Stimulated activated CD8-positive, alpha-beta memory T cell treated with anti-CD3 and anti-CD28 coated beads, Interleukin-7, amount 100 ng/mL, for 24 hours (primary cell): ENCODE results near the gene CSNK1G3.

ENCODE experiments used
- DNase-seq: peaks from one replicate; pipeline ENCODE4 v3.0.0-alpha.2; 2020; ENCODE audit warnings: low read depth

The CSNK1G3 gene

GRCh38 chr5:123514615-123515355, 2.8 kb downstream of the CSNK1G3 start:
- DNase-seq = no peak

- DNase-seq = no peak
Observed at GRCh38 chr5:123515904-123516303, 3.9 kb downstream of the CSNK1G3 start.

- DNase-seq = no peak
Observed at GRCh38 chr5:123517476-123517875, 5.5 kb downstream of the CSNK1G3 start.

GRCh38 chr5:123518111-123518510, 6.1 kb downstream of the CSNK1G3 start:
- no peak for DNase-seq

GRCh38 chr5:123520677-123521247, 8.8 kb downstream of the CSNK1G3 start:
- DNase-seq = no peak

- DNase-seq = no peak
Observed at GRCh38 chr5:123524146-123524545, 12.2 kb downstream of the CSNK1G3 start.

- DNase-seq = no peak
Observed at GRCh38 chr5:123527190-123527589, 15.2 kb downstream of the CSNK1G3 start.

- no peak for DNase-seq
Observed at GRCh38 chr5:123528065-123528464, 16.1 kb downstream of the CSNK1G3 start.

GRCh38 chr5:123528878-123529277, 16.9 kb downstream of the CSNK1G3 start:
- no peak for DNase-seq

- DNase-seq = no peak
Observed at GRCh38 chr5:123530728-123531127, 18.8 kb downstream of the CSNK1G3 start.

GRCh38 chr5:123535648-123536047, 23.7 kb downstream of the CSNK1G3 start:
- DNase-seq = no peak

- no peak for DNase-seq
Observed at GRCh38 chr5:123537256-123537655, 25.3 kb downstream of the CSNK1G3 start.

GRCh38 chr5:123537845-123538244, 25.9 kb downstream of the CSNK1G3 start:
- DNase-seq = no peak

- DNase-seq = no peak
Observed at GRCh38 chr5:123538670-123539459, 26.9 kb downstream of the CSNK1G3 start.

- no peak for DNase-seq
Observed at GRCh38 chr5:123540534-123540933, 28.6 kb downstream of the CSNK1G3 start.

- DNase-seq = no peak
Observed at GRCh38 chr5:123543438-123543837, 31.5 kb downstream of the CSNK1G3 start.

- no peak for DNase-seq
Observed at GRCh38 chr5:123545506-123545905, 33.5 kb downstream of the CSNK1G3 start.

- DNase-seq = no peak
Observed at GRCh38 chr5:123546657-123547056, 34.7 kb downstream of the CSNK1G3 start.

- DNase-seq = no peak
Observed at GRCh38 chr5:123549256-123549904, 37.4 kb downstream of the CSNK1G3 start.

- DNase-seq = no peak
Observed at GRCh38 chr5:123554601-123555000, 42.6 kb downstream of the CSNK1G3 start.

GRCh38 chr5:123557907-123558306, 45.9 kb downstream of the CSNK1G3 start:
- DNase-seq = no peak

- no peak for DNase-seq
Observed at GRCh38 chr5:123558762-123559433, 46.9 kb downstream of the CSNK1G3 start.
